K562 (cell line): ENCODE data around the gene RNF167. TPM values are rescaled to one million over a fixed set of nuclear protein-coding genes. Genes with fewer than 3 reads are reported as not detected.

Source experiments
- CBX1 ChIP-seq: sonication (generic); IDR thresholded peaks from 2 replicates; pipeline ENCODE4 v1.6.1; 2016; ENCODE audit warnings: antibody characterized with exemption, low read depth, mild to moderate bottlenecking
- CHD4 ChIP-seq: fragments of 200-600 bp; sonication (generic); IDR thresholded peaks from 3 replicates; pipeline ENCODE4 v1.6.1; 2012; ENCODE audit warnings: low read depth, mild to moderate bottlenecking, mixed read lengths, low read length, inconsistent platforms; ENCODE audit not compliant: insufficient read depth, insufficient replicate concordance, poor library complexity, severe bottlenecking
- DPF2 ChIP-seq: fragments of 450-650 bp; IDR thresholded peaks from 2 replicates; pipeline ENCODE4 v1.6.1; 2016
- FOSL1 ChIP-seq: fragments of 200-800 bp; sonication (Bioruptor generic); conservative IDR thresholded peaks from 2 replicates; pipeline ENCODE4 v1.6.1; 2016; ENCODE audit warnings: missing genetic modification characterization, missing compliant biosample characterization
- FOXP1 ChIP-seq: sonication (generic); formaldehyde crosslinking; IDR thresholded peaks from 2 replicates; pipeline ENCODE4 v1.8.0; 2022; ENCODE audit warnings: mild to moderate bottlenecking, missing genetic modification reagents
- GABPB1 ChIP-seq: sonication (generic); formaldehyde crosslinking; IDR thresholded peaks from 2 replicates; pipeline ENCODE4 v1.8.0; 2022; ENCODE audit warnings: mild to moderate bottlenecking, missing genetic modification reagents
- HCFC1 ChIP-seq: IDR thresholded peaks from 2 replicates; pipeline ENCODE4 v1.6.1; 2012; ENCODE audit warnings: low read depth, low read length, improper control_type of control experiment
- HDAC3 ChIP-seq: fragments of 450-650 bp; IDR thresholded peaks from 2 replicates; pipeline ENCODE4 v1.6.1; 2018; ENCODE audit warnings: borderline replicate concordance, mild to moderate bottlenecking, moderate library complexity; ENCODE audit not compliant: partially characterized antibody
- KDM5B ChIP-seq: fragments of 200-600 bp; sonication (generic); IDR thresholded peaks from 2 replicates; pipeline ENCODE4 v1.6.1; 2012; ENCODE audit warnings: low read depth, mild to moderate bottlenecking, moderate library complexity, low read length, control low read depth, inconsistent platforms; ENCODE audit not compliant: insufficient replicate concordance
- MBD2 ChIP-seq: sonication (generic); IDR thresholded peaks from 2 replicates; pipeline ENCODE4 v1.6.1; 2016; ENCODE audit warnings: low read depth, borderline replicate concordance
- NFATC3 ChIP-seq: fragments of 450-650 bp; IDR thresholded peaks from 2 replicates; pipeline ENCODE4 v1.6.1; 2017; ENCODE audit warnings: mild to moderate bottlenecking
- NFE2 ChIP-seq: IDR thresholded peaks from 2 replicates; pipeline ENCODE4 v1.6.1; 2014; ENCODE audit warnings: antibody characterized with exemption, low read depth
- NFIC ChIP-seq: fragments of 450-650 bp; IDR thresholded peaks from 2 replicates; pipeline ENCODE4 v1.6.1; 2017; ENCODE audit warnings: mild to moderate bottlenecking, inconsistent platforms
- PHB ChIP-seq: fragments of 250-450 bp; sonication (Bioruptor Pico); IDR thresholded peaks from 2 replicates; pipeline ENCODE4 v1.5.0; 2021
- POU5F1 ChIP-seq: fragments of 150-350 bp; IDR thresholded peaks from 2 replicates; pipeline ENCODE4 v1.6.1; 2014; ENCODE audit warnings: borderline replicate concordance, low read length, low read depth, mild to moderate bottlenecking; ENCODE audit not compliant: partially characterized antibody
- PREB ChIP-seq: sonication (generic); formaldehyde crosslinking; IDR thresholded peaks from 2 replicates; pipeline ENCODE4 v1.8.1; 2023; ENCODE audit warnings: mild to moderate bottlenecking, missing genetic modification reagents
- PTBP1 ChIP-seq: fragments of 200-400 bp; formaldehyde crosslinking; IDR thresholded peaks from 2 replicates; pipeline ENCODE4 v1.6.1; 2017; ENCODE audit warnings: low read depth, low read length
- RBM22 ChIP-seq: fragments of 200-400 bp; formaldehyde crosslinking; IDR thresholded peaks from 2 replicates; pipeline ENCODE4 v1.6.1; 2018; ENCODE audit warnings: low read length, low read depth; ENCODE audit not compliant: poor library complexity, severe bottlenecking
- RBM34 ChIP-seq: fragments of 200-400 bp; formaldehyde crosslinking; IDR thresholded peaks from 2 replicates; pipeline ENCODE4 v1.6.1; 2018; ENCODE audit warnings: low read length, borderline replicate concordance; ENCODE audit not compliant: insufficient read depth
- RUNX1 ChIP-seq: sonication (generic); IDR thresholded peaks from 2 replicates; pipeline ENCODE4 v1.6.1; 2016; ENCODE audit warnings: antibody characterized with exemption, low read depth
- SAP30 ChIP-seq: fragments of 200-600 bp; sonication (generic); IDR thresholded peaks from 2 replicates; pipeline ENCODE4 v1.6.1; 2012; ENCODE audit warnings: borderline replicate concordance, low read depth, mild to moderate bottlenecking, moderate library complexity, low read length, control low read depth, inconsistent platforms; ENCODE audit not compliant: insufficient read depth, poor library complexity, severe bottlenecking
- SMAD3 ChIP-seq: fragments of 450-650 bp; formaldehyde crosslinking; conservative IDR thresholded peaks from 2 replicates; pipeline ENCODE4 v1.4.0; 2020; ENCODE audit warnings: mild to moderate bottlenecking
- SREBF2 ChIP-seq: sonication (generic); formaldehyde crosslinking; IDR thresholded peaks from 2 replicates; pipeline ENCODE4 v1.4.0; 2020; ENCODE audit warnings: mild to moderate bottlenecking, missing genetic modification reagents
- SUPT5H ChIP-seq: fragments of 450-650 bp; IDR thresholded peaks from 2 replicates; pipeline ENCODE4 v1.6.1; 2016
- ZBTB17 ChIP-seq: fragments of 450-650 bp; formaldehyde crosslinking; IDR thresholded peaks from 2 replicates; pipeline ENCODE4 v1.4.0; 2020; ENCODE audit warnings: mild to moderate bottlenecking
- ZNF143 ChIP-seq: sonication (generic); formaldehyde crosslinking; IDR thresholded peaks from 2 replicates; pipeline ENCODE4 v1.9.0; 2022; ENCODE audit warnings: mild to moderate bottlenecking, missing genetic modification reagents
- ZNF717 ChIP-seq: fragments of 250-450 bp; sonication (Bioruptor Pico); IDR thresholded peaks from 2 replicates; pipeline ENCODE4 v1.5.0; 2021
- polyA plus RNA-seq, 8 experiments: library from polyadenylated mRNA; depleted of rRNA in 4 of 8; stranded (reverse) in 5 of 8; unstranded in 3 of 8; fragments of >200 nt; fragmentation: Nextera tagmentation in 2 of 8; fragmentation: Illumina TruSeq in 1 of 8; extraction: Ambion mirVana in 2 of 8; extraction: Trizol in 1 of 8; gene quantifications; 2 replicates each; pipeline versions ENCODE4 v1.2.1 to v1.2.3, GENCODE V29; 2011 to 2014; ENCODE audit warnings: inconsistent platforms in 1 of 8, missing spikeins in 1 of 8
- total RNA-seq, 7 experiments: library from RNA; depleted of rRNA in 6 of 7; stranded (reverse); fragments of >200 nt in 6 of 7; fragmentation: Illumina TruSeq in 2 of 7; extraction: Trizol in 2 of 7; gene quantifications; 2 replicates each; pipeline versions ENCODE4 v1.2.1 to v1.2.3, GENCODE V29; 2011 to 2021; ENCODE audit warnings: low replicate concordance in 1 of 7

RNF167 gene
- total and polyA plus RNA-seq, 9 of the 15 experiments (the other 6 are each of a cell fraction or from before 2014, with no cell fraction given), result 16.5 to 143 (median 45.5) TPM

GRCh38 chr17:4944554-4945175 is 4.6 kb downstream of the RNF167 start (continued):
- 0 out of 2 replicates have a peak, but pooled peaks have one; percentile 42 for TF ChIP-seq GABPB1 (CRISPR knock-in tag)
- no peak for TF ChIP-seq SREBF2
- no peak for TF ChIP-seq SMAD3 (CRISPR knock-in tag)
- no peak for TF ChIP-seq RUNX1
- no peak for TF ChIP-seq PHB (CRISPR knock-in tag)
- TF ChIP-seq RBM34, result no peak
- no peak for TF ChIP-seq FOXP1
- TF ChIP-seq POU5F1, result no peak
- peak; percentile 29 for TF ChIP-seq CBX1
- peak; percentile 94 for TF ChIP-seq RBM22
- 0 out of 2 replicates have a peak, but pooled peaks have one; percentile 4 for TF ChIP-seq NFIC
- no peak for TF ChIP-seq HDAC3
- TF ChIP-seq PREB (CRISPR knock-in tag), result no peak
- TF ChIP-seq KDM5B, result no peak
- TF ChIP-seq SAP30, result no peak
- no peak for TF ChIP-seq ZNF717 (CRISPR knock-in tag)
- 0 out of 2 replicates have a peak, but pooled peaks have one; percentile 12 for TF ChIP-seq MBD2
- TF ChIP-seq ZNF143 (CRISPR knock-in tag), result no peak
- TF ChIP-seq NFATC3, result no peak
- TF ChIP-seq CHD4, result no peak
- TF ChIP-seq ZBTB17, result peak; percentile 6; the same call in 1 of the 2 replicates
- TF ChIP-seq NFE2, result no peak
- no peak for TF ChIP-seq FOSL1 (tag)
- no peak; the same call in 1 of the 2 replicates for TF ChIP-seq HCFC1
- no peak for TF ChIP-seq DPF2
- TF ChIP-seq PTBP1, result no peak
- peak; percentile 84 for TF ChIP-seq SUPT5H
